Astrocyte (in vitro differentiated cells and primary cell): Measurements from ENCODE around the gene SLAMF6. TPM values are rescaled to one million over a fixed set of nuclear protein-coding genes. Genes with fewer than 3 reads are reported as not detected.

Experiments
- DNase-seq: peaks from one replicate; pipeline ENCODE4 v3.0.0-alpha.2; 2010; ENCODE audit warnings: low read depth
- FAIRE-seq: peaks from 2 replicates; lab custom pipeline; 2011; peaks lifted over from hg19 to GRCh38; lab: Jason Lieb, UNC
- H2AFZ ChIP-seq: 2 replicates; pipeline ENCODE4 v1.6.0; 2012; ENCODE audit warnings: low read depth, low read length, inconsistent platforms
- H3K27ac ChIP-seq: 2 replicates; pipeline ENCODE4 v1.5.1; 2011; ENCODE audit warnings: low read depth, low read length, inconsistent platforms
- H3K27me3 ChIP-seq: 2 replicates; pipeline ENCODE4 v1.6.0; 2011; ENCODE audit warnings: low read length, inconsistent platforms; ENCODE audit not compliant: insufficient read depth
- H3K36me3 ChIP-seq: 2 replicates; pipeline ENCODE4 v1.5.1; 2011; ENCODE audit warnings: low read length, inconsistent platforms; ENCODE audit not compliant: insufficient read depth
- H3K4me1 ChIP-seq: 2 replicates; pipeline ENCODE4 v1.5.1; 2011; ENCODE audit warnings: low read length, inconsistent platforms; ENCODE audit not compliant: insufficient read depth
- H3K4me2 ChIP-seq: 2 replicates; pipeline ENCODE4 v1.6.0; 2012; ENCODE audit warnings: low read length, inconsistent platforms
- H3K4me3 ChIP-seq: 2 replicates; pipeline ENCODE4 v1.5.1; 2011; ENCODE audit warnings: low read depth, mild to moderate bottlenecking, low read length, inconsistent platforms; ENCODE audit not compliant: insufficient read depth
- H3K79me2 ChIP-seq: 2 replicates; pipeline ENCODE4 v1.6.0; 2012; ENCODE audit warnings: mild to moderate bottlenecking, low read length, inconsistent platforms; ENCODE audit not compliant: insufficient read depth
- H3K9ac ChIP-seq: 2 replicates; pipeline ENCODE4 v1.6.0; 2012; ENCODE audit warnings: mild to moderate bottlenecking, low read length, inconsistent platforms
- H3K9me3 ChIP-seq: 2 replicates; pipeline ENCODE4 v1.5.1; 2012; ENCODE audit warnings: low read depth, mild to moderate bottlenecking, low read length, inconsistent platforms; ENCODE audit not compliant: insufficient read depth
- H4K20me1 ChIP-seq: 2 replicates; pipeline ENCODE4 v1.6.0; 2012; ENCODE audit warnings: low read length, inconsistent platforms; ENCODE audit not compliant: insufficient read depth
- H3K27ac Mint-ChIP-seq: one replicate; pipeline ENCODE4 v1.8.0; 2021; ENCODE audit warnings: mild to moderate bottlenecking, mixed read lengths; ENCODE audit not compliant: unreplicated experiment
- H3K27me3 Mint-ChIP-seq: one replicate; pipeline ENCODE4 v1.8.0; 2021; ENCODE audit warnings: low read depth, mixed read lengths; ENCODE audit not compliant: unreplicated experiment
- H3K36me3 Mint-ChIP-seq: one replicate; pipeline ENCODE4 v1.8.0; 2021; ENCODE audit warnings: low read depth, mixed read lengths; ENCODE audit not compliant: unreplicated experiment
- H3K4me1 Mint-ChIP-seq: one replicate; pipeline ENCODE4 v1.8.0; 2021; ENCODE audit warnings: low read depth, mixed read lengths; ENCODE audit not compliant: unreplicated experiment
- H3K4me3 Mint-ChIP-seq: one replicate; pipeline ENCODE4 v1.8.0; 2021; ENCODE audit warnings: mild to moderate bottlenecking, moderate library complexity, mixed read lengths; ENCODE audit not compliant: unreplicated experiment
- H3K9me3 Mint-ChIP-seq: one replicate; pipeline ENCODE4 v1.8.0; 2021; ENCODE audit warnings: mild to moderate bottlenecking, mixed read lengths; ENCODE audit not compliant: unreplicated experiment
- CTCF ChIP-seq: IDR thresholded peaks from 2 replicates; pipeline ENCODE4 v1.5.1; 2011; ENCODE audit warnings: low read depth, mild to moderate bottlenecking, inconsistent platforms, low read length, moderate library complexity; ENCODE audit not compliant: insufficient read depth
- EZH2 ChIP-seq: IDR thresholded peaks from 2 replicates; pipeline ENCODE4 v1.6.1; 2012; ENCODE audit warnings: mild to moderate bottlenecking, low read length, inconsistent platforms; ENCODE audit not compliant: insufficient read depth
- total RNA-seq: library from RNA; stranded (reverse); gene quantifications from 2 replicates; pipeline ENCODE4 v1.2.1, GENCODE V29; 2021

SLAMF6 gene
- total RNA-seq, 1 donor from 2014 or later = not detected

- FAIRE-seq = no peak
- no peaks in the 10 kb centered on the region for H3K79me2 ChIP-seq
- Mint-ChIP-seq H3K27me3 (peaks cover 2% of the 10 kb centered on the region), H3K9me3 (no peaks in the 10 kb centered on the region), H3K36me3 (peaks cover 4% of the 10 kb centered on the region), H3K27ac (no peak overlapping the region), H3K4me3 (no peak overlapping the region), H3K4me1 (no peaks in the 10 kb centered on the region)
- no peaks in the 10 kb centered on the region for H3K36me3 ChIP-seq
- no peak overlapping the region for H3K9ac ChIP-seq
- H2AFZ ChIP-seq = no peak overlapping the region
- H3K27me3 ChIP-seq = no peaks in the 10 kb centered on the region
- DNase-seq = no peak
- H3K4me3 ChIP-seq = no peak overlapping the region
- no peak overlapping the region for H3K4me2 ChIP-seq
- H3K9me3 ChIP-seq = no peaks in the 10 kb centered on the region
- H4K20me1 ChIP-seq = no peaks in the 10 kb centered on the region
- TF ChIP-seq EZH2 (no peak), CTCF (no peak)
- H3K4me1 ChIP-seq = no peaks in the 10 kb centered on the region
- H3K27ac ChIP-seq = no peak overlapping the region
These were observed 71.2 kb downstream of the SLAMF6 start for GRCh38 chr1:160451859-160452232.

GRCh38 chr1:160451119-160451858 is 71.8 kb downstream of the SLAMF6 start:
- Histone ChIP-seq H3K4me3 (no peak overlapping the region), H3K79me2 (no peaks in the 10 kb centered on the region), H4K20me1 (no peaks in the 10 kb centered on the region), H3K9me3 (no peaks in the 10 kb centered on the region), H3K27ac (no peak overlapping the region), H3K4me2 (no peak overlapping the region), H3K4me1 (no peaks in the 10 kb centered on the region), H3K36me3 (no peaks in the 10 kb centered on the region), H2AFZ (no peak overlapping the region), H3K9ac (no peak overlapping the region), H3K27me3 (no peaks in the 10 kb centered on the region)
- Mint-ChIP-seq H3K9me3 (no peaks in the 10 kb centered on the region), H3K4me1 (no peaks in the 10 kb centered on the region), H3K27me3 (peaks cover 2% of the 10 kb centered on the region), H3K36me3 (peaks cover 4% of the 10 kb centered on the region), H3K27ac (no peak overlapping the region), H3K4me3 (no peak overlapping the region)
- TF ChIP-seq CTCF = no peak
- no peak for TF ChIP-seq EZH2
- FAIRE-seq = no peak
- no peak for DNase-seq

GRCh38 chr1:160449494-160449893 is 73.6 kb downstream of the SLAMF6 start:
- H3K9me3 Mint-ChIP-seq = no peaks in the 10 kb centered on the region
- H3K4me1 Mint-ChIP-seq = no peaks in the 10 kb centered on the region
- H3K9me3 ChIP-seq = no peaks in the 10 kb centered on the region
- H3K4me3 Mint-ChIP-seq = no peak overlapping the region
- TF ChIP-seq EZH2 (no peak), CTCF (no peak)
- peaks cover 4% of the 10 kb centered on the region for H3K36me3 Mint-ChIP-seq
- H4K20me1 ChIP-seq = no peaks in the 10 kb centered on the region
- no peak for DNase-seq
- no peaks in the 10 kb centered on the region for H3K79me2 ChIP-seq
- no peak overlapping the region for H3K27ac ChIP-seq
- H3K36me3 ChIP-seq = no peaks in the 10 kb centered on the region
- no peak overlapping the region for H3K27ac Mint-ChIP-seq
- no peak overlapping the region for H3K4me2 ChIP-seq
- H3K4me1 ChIP-seq = no peaks in the 10 kb centered on the region
- no peak overlapping the region for H2AFZ ChIP-seq
- no peaks in the 10 kb centered on the region for H3K27me3 Mint-ChIP-seq
- no peaks in the 10 kb centered on the region for H3K27me3 ChIP-seq
- H3K4me3 ChIP-seq = no peak overlapping the region
- H3K9ac ChIP-seq = no peak overlapping the region
- FAIRE-seq = no peak
